ENCODE data around the gene GUCY2F. TPM values are rescaled to one million over a fixed set of nuclear protein-coding genes. Genes with fewer than 3 reads are reported as not detected.

GUCY2F gene
- total RNA-seq, 2 experiments from 2014 or later = not detected

DNA sequence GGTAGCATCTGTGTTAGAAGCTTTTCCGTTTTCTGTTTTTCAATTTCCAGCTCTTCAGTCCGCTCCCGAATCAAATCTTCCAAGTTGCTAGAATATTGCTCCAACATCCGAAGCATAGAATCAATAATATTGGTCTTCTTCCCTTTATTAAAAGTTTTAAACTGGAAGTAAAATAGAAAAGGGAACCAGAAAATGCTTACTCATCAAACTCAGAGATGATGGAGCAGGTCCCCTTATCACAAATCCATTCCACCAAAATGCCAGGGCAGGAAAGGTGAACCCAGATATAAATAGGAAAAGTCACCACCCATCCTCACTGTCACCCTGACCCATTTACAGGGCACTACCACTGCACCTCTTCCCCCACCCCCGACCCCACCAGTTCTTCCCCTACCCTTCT lies 89.0 kb downstream of the GUCY2F start:
- CTCF ChIA-PET = no interaction called here
- Mint-ChIP-seq H3K4me3 (no peak overlapping the region), H3K27ac (no peak overlapping the region), H3K36me3 (ENCODE audit: low read depth) (no peaks in the 10 kb centered on the region), H3K4me1 (no peaks in the 10 kb centered on the region), H3K9me3 (ENCODE audit: low read depth) (no peaks in the 10 kb centered on the region), H3K27me3 (peaks cover 6% of the 10 kb centered on the region)
- POLR2A ChIA-PET = no interaction called here
- DNase-seq = no peak
- no peak for ATAC-seq
- intact Hi-C loops (cut with DNase I, micrococcal nuclease) = no loop called here

DNA sequence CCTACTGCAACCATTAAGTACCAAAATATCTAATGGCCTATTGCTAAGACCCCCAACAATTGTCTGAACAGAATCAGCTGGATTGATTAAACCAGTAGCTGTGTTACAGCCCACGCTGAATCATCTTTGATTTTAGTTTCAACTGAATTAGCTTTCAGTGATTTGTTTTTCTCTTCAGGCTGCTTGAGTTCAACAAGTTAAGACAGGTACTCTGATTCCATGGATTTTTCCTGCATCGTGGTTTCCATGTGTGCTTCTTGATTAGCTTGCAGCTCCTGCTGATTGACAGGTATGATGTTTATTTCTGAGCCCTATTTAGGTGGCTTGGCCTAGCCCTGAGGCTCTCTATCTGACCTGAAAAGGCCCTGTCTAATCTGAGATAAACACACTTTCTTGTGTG lies 91.3 kb downstream of the GUCY2F start:
- Mint-ChIP-seq H3K4me3 (no peak overlapping the region), H3K4me1 (no peaks in the 10 kb centered on the region), H3K36me3 (ENCODE audit: low read depth) (no peaks in the 10 kb centered on the region), H3K27ac (no peak overlapping the region), H3K27me3 (peaks cover 3% of the 10 kb centered on the region), H3K9me3 (ENCODE audit: low read depth) (no peaks in the 10 kb centered on the region)
- ChIA-PET POLR2A (no interaction called here), CTCF (interaction anchor here (0.6 kb wide), 1 partner anchor 617 kb away, joined by 3 read pairs; no protein-coding TSS in a partner anchor)
- ATAC-seq (no peak), DNase-seq (no peak)
- intact Hi-C loops (cut with DNase I, micrococcal nuclease) = no loop called here

DNA sequence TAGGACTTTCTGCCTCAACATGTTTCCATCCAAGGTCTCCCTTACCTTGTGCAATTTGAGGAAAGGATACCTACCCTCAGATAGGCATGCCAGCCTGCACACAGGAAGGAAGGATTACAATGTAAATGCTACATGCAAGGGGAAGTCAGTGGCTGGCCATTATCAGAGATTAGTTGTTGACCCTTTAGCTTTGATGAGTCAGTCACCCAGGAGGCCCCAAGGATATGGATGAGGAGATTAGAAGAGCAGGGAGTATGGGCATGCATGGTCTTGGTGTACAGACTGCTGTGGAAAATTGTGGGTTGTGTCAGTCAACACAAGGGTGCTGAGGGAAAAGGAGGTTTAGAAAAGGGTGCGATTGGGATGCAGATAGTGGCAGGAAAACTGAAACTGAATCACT lies 92.0 kb downstream of the GUCY2F start:
- no peaks in the 10 kb centered on the region for H3K4me1 Mint-ChIP-seq
- ATAC-seq = no peak
- intact Hi-C loops (cut with DNase I, micrococcal nuclease) = loop anchor here in 1 of 2 experiments (5.0 kb wide), 1 partner anchor 808 kb away; no protein-coding TSS in a partner anchor
- POLR2A ChIA-PET = no interaction called here
- no peaks in the 10 kb centered on the region for H3K36me3 Mint-ChIP-seq (ENCODE audit: low read depth)
- no peak overlapping the region for H3K4me3 Mint-ChIP-seq
- CTCF ChIA-PET = no interaction called here
- no peaks in the 10 kb centered on the region for H3K9me3 Mint-ChIP-seq (ENCODE audit: low read depth)
- H3K27ac Mint-ChIP-seq = no peak overlapping the region
- peaks cover 3% of the 10 kb centered on the region for H3K27me3 Mint-ChIP-seq
- DNase-seq = no peak

DNA sequence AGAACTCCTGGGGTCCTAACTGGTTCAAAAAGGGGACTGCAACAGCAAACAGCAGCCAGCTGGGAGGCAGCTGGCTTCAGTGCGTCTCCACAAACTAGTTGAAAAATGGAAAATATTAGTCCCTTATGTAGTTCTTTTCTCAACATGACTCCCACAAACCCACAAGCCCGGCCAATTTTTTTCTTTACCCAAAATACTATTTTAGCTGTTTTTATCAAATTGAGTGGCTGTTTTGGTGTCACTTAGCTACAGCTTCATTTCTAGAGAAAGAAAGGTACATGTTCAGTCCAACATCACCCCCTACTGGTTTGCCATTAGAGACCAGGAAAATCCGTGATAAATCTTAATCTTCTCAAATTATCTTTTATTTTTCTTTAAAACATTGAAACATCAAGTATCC lies 97.2 kb downstream of the GUCY2F start:
- no peak for DNase-seq
- CTCF ChIA-PET = interaction anchor here (1.2 kb wide), 1 partner anchor 13 kb away, joined by 4 read pairs; no protein-coding TSS in a partner anchor
- H3K27me3 Mint-ChIP-seq = peaks cover 1% of the 10 kb centered on the region

DNA sequence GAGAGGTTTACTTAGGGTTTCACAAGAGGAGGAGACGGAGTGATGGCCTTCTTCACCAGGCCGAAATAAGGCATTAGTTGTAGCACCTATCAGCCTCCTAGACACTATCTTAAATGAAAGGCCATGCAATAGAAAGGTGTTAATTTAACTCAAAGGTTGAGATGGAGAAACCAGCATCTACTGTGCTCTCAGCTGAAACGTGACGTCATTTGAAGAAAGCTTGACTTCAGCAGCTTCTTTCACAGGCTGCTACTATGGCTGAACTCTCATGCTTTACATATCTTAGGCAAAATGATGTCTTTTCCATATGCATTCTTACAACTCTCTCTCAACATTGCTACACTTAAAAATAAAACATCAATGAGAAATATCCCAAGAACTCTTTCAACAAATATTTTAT lies 99.6 kb downstream of the GUCY2F start:
- Mint-ChIP-seq H3K4me1 (no peaks in the 10 kb centered on the region), H3K4me3 (no peak overlapping the region), H3K9me3 (ENCODE audit: low read depth) (no peaks in the 10 kb centered on the region), H3K27ac (no peak overlapping the region), H3K27me3 (peaks cover 1% of the 10 kb centered on the region), H3K36me3 (ENCODE audit: low read depth) (no peaks in the 10 kb centered on the region)
- ChIA-PET CTCF (interaction anchor here (0.9 kb wide), 1 partner anchor 508 kb away, joined by 3 read pairs; no protein-coding TSS in a partner anchor), POLR2A (no interaction called here)
- ATAC-seq (no peak), DNase-seq (no peak)
- intact Hi-C loops (cut with DNase I, micrococcal nuclease) = no loop called here

More for the DNA sequence above, 97.2 kb downstream of the GUCY2F start:
- Mint-ChIP-seq H3K36me3 (ENCODE audit: low read depth) (no peaks in the 10 kb centered on the region), H3K27ac (no peak overlapping the region), H3K4me1 (no peaks in the 10 kb centered on the region), H3K9me3 (ENCODE audit: low read depth) (no peaks in the 10 kb centered on the region), H3K4me3 (no peak overlapping the region)
- ATAC-seq = no peak
- POLR2A ChIA-PET = no interaction called here
- intact Hi-C loops (cut with DNase I, micrococcal nuclease) = loop anchor here in 1 of 2 experiments (2.0 to 5.0 kb wide), 2 partner anchors 686 to 802 kb away; no protein-coding TSS in a partner anchor

DNA sequence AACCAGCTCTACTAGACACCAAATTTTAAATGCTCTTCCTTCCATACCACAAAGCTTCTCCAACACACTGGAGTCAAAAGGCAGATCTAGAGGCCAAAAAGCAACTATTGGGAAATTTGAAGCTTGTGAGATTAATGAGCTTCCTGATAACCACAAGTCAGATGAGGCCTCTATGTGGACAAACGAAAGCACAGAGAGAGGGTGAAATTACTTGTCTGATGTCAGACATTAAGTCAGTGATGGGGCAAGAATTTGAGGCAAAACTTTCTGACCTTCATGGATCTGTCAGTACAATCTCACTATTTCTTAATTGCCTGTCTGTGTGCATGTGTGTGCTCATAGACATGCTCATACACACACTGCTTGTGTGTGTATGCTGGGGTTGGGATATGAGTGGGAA lies 103.6 kb downstream of the GUCY2F start:
- ATAC-seq (no peak), DNase-seq (no peak)

DNA sequence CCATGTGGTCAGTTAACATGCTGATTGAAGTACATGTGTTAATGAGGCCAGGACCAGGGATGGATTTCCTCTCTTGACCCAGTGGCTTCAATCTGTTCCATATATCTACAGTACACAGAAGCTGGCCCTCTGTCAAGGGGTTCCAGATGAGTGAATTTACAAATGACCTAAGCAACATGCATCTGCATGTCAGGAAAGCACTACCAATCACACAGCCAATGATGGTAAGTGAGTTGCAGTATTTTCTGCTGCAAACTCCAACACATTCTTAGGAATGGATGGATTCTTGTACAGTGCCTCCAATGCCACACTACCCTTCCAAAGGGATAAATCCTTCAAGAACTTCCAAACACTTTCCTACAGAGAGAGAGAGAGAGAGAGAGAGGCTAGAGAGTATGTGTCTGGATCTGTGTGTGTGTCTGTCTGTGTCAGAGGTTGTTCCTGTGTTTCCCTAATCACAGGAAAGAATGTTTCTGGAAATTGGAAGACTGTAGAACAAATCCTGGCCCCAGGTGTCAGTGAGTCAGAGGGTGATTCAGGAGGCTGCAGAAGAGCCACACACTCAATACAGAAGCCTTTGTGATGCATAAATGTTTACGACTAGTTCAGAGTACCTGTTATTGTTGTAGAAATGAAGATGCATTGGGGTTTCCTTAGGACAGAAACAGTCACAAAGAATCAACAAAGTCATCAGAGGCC lies 107.5 kb downstream of the GUCY2F start:
- Mint-ChIP-seq H3K9me3 (ENCODE audit: low read depth) (no peaks in the 10 kb centered on the region), H3K27ac (no peak overlapping the region), H3K27me3 (no peaks in the 10 kb centered on the region), H3K4me3 (no peak overlapping the region), H3K4me1 (no peaks in the 10 kb centered on the region), H3K36me3 (ENCODE audit: low read depth) (no peaks in the 10 kb centered on the region)
- intact Hi-C loops (cut with DNase I, micrococcal nuclease) = no loop called here
- no peak for DNase-seq
- ATAC-seq = no peak
- ChIA-PET POLR2A (no interaction called here), CTCF (no interaction called here)

More for the DNA sequence above, 103.6 kb downstream of the GUCY2F start:
- ChIA-PET CTCF (no interaction called here), POLR2A (no interaction called here)
- no peaks in the 10 kb centered on the region for H3K4me1 Mint-ChIP-seq
- H3K27me3 Mint-ChIP-seq = peaks cover 1% of the 10 kb centered on the region
- no peaks in the 10 kb centered on the region for H3K36me3 Mint-ChIP-seq (ENCODE audit: low read depth)
- H3K4me3 Mint-ChIP-seq = no peak overlapping the region
- no peaks in the 10 kb centered on the region for H3K9me3 Mint-ChIP-seq (ENCODE audit: low read depth)
- no peak overlapping the region for H3K27ac Mint-ChIP-seq
- intact Hi-C loops (cut with DNase I, micrococcal nuclease) = no loop called here

DNA sequence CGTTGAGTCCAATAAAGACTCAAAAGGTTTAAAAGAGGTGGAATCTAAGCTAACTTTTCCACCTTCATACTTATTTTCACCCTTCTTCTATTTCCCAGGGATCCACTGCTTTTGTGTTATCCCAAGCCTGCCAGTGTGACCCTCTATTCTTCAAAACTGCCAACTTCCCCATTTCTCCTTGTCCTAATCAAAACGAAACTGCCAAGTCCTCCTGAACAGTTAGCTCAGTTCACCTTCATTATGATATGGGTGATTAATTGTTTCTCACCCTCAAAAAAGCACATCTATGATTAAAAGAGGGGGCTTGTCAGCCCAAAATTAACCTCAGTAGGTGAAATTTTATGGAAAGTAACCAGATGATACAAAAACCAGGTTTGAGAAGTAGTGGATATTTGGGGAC lies 108.4 kb downstream of the GUCY2F start:
- ATAC-seq = no peak
- ChIA-PET POLR2A (no interaction called here), CTCF (no interaction called here)
- DNase-seq = no peak
- no peaks in the 10 kb centered on the region for H3K36me3 Mint-ChIP-seq (ENCODE audit: low read depth)
- no peak overlapping the region for H3K4me3 Mint-ChIP-seq
- no peaks in the 10 kb centered on the region for H3K9me3 Mint-ChIP-seq (ENCODE audit: low read depth)
- no peaks in the 10 kb centered on the region for H3K4me1 Mint-ChIP-seq
- H3K27ac Mint-ChIP-seq = no peak overlapping the region
- H3K27me3 Mint-ChIP-seq = no peaks in the 10 kb centered on the region
- intact Hi-C loops (cut with DNase I, micrococcal nuclease) = no loop called here

DNA sequence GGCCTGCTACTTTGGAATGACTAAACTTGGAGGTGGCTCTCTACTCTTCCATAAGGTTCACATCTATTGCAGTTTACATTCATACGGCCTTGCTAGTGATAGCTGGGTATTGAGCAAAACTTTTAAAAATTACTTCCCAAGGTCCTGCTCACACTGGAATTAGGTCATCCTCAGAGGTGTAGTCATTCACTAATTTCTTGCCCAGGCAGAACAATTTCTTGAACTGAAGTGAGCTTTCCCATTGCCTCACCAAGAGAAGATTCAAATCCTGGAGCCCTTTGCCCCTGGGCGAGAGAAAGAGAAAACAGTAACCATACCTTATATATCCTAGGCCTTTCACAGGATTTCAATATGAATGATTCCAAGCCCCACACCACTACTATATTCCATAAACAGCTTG lies 109.2 kb downstream of the GUCY2F start:
- ChIA-PET POLR2A (no interaction called here), CTCF (no interaction called here)
- H3K27ac Mint-ChIP-seq = no peak overlapping the region
- no peaks in the 10 kb centered on the region for H3K4me1 Mint-ChIP-seq
- H3K36me3 Mint-ChIP-seq (ENCODE audit: low read depth) = no peaks in the 10 kb centered on the region
- H3K4me3 Mint-ChIP-seq = no peak overlapping the region
- no peak for DNase-seq
- H3K27me3 Mint-ChIP-seq = no peaks in the 10 kb centered on the region
- intact Hi-C loops (cut with DNase I, micrococcal nuclease) = no loop called here
- H3K9me3 Mint-ChIP-seq (ENCODE audit: low read depth) = no peaks in the 10 kb centered on the region
- ATAC-seq = no peak

DNA sequence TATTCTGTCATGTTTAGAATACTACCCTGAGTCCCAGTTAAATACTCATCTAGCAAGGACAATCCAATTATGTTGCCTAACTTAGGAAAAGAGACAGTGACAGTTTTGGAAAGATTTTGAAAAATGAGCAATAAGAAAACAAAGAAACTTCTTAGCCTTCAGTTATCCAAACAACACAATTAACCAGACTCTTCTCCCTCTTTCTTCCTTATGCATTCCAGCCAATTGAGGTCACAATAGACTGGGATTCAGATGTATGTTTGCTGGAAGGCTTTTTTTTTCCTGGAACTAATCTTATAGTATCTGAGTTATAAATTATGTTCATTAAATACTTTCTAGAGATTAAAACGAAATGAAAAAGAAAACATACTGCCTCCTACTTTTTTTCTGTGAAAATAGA lies 109.6 kb downstream of the GUCY2F start:
- intact Hi-C loops (cut with DNase I, micrococcal nuclease) = no loop called here
- Mint-ChIP-seq H3K27ac (no peak overlapping the region), H3K27me3 (peaks cover 2% of the 10 kb centered on the region), H3K36me3 (ENCODE audit: low read depth) (no peaks in the 10 kb centered on the region), H3K4me3 (no peak overlapping the region), H3K9me3 (ENCODE audit: low read depth) (no peaks in the 10 kb centered on the region), H3K4me1 (no peaks in the 10 kb centered on the region)
- ATAC-seq (no peak), DNase-seq (no peak)
- POLR2A ChIA-PET = no interaction called here
- CTCF ChIA-PET = no interaction called here

DNA sequence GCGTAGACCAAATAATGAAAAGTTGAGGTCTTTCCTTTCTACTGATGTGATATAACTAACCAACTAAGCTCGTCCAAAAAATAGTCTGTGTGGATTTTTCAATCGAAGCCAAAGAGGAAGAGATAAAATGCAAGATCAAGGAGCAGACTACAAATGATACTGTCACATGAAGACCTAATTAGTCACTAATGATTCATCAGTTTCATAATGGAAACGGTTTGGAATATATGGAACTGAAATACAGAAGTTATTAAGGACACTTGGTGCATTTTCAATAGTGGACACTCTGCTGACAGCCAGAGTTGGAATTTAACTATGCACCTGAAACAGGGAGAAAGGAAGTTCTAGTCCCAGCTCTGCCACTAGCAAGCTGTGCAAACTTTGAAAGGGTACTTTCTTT lies 119.8 kb downstream of the GUCY2F start:
- DNase-seq (no peak), ATAC-seq (no peak)
- Mint-ChIP-seq H3K27me3 (no peaks in the 10 kb centered on the region), H3K4me3 (no peak overlapping the region), H3K36me3 (ENCODE audit: low read depth) (no peaks in the 10 kb centered on the region), H3K4me1 (no peaks in the 10 kb centered on the region), H3K27ac (no peak overlapping the region), H3K9me3 (ENCODE audit: low read depth) (no peaks in the 10 kb centered on the region)
- intact Hi-C loops (cut with DNase I, micrococcal nuclease) = no loop called here
- ChIA-PET CTCF (no interaction called here), POLR2A (no interaction called here)

DNA sequence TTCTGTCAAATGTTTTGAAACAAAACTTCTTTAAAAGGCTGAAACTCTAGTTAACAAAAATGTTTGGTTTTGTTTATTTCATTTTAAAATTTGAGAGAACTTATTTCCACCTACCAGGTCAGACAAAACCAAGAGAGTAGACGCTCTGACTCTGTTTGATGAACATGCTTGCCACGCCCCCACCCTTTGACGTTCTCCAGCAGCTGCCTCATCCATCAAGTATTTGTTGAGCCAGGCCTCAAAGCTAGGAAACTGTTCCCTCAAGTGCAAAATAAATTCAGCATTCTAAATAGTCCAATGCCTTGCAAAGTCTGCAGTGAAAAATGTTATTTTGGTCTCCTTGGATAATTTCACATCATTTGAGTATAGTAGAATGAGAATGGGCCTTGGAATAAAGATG lies 121.6 kb downstream of the GUCY2F start:
- CTCF ChIA-PET = interaction anchor here (1.1 kb wide), 1 partner anchor 28 kb away, joined by 4 read pairs; no protein-coding TSS in a partner anchor
- Mint-ChIP-seq H3K27ac (no peak overlapping the region), H3K27me3 (no peaks in the 10 kb centered on the region), H3K4me1 (no peaks in the 10 kb centered on the region), H3K36me3 (ENCODE audit: low read depth) (no peaks in the 10 kb centered on the region), H3K9me3 (ENCODE audit: low read depth) (no peaks in the 10 kb centered on the region), H3K4me3 (no peak overlapping the region)
- intact Hi-C loops (cut with DNase I, micrococcal nuclease) = no loop called here
- DNase-seq (no peak), ATAC-seq (no peak)
- POLR2A ChIA-PET = no interaction called here

Data from activated CD4-positive, alpha-beta T cell treated with anti-CD3 and anti-CD28 coated beads for 36 hours (primary cell).